ENCODE results near the gene NUP93.
A peak's percentile ranks its signal among the peaks of the same experiment; 100 is the strongest.
"Not testable (repeated sequence)": the region's sequence is repeated elsewhere in the genome, so short reads cannot be mapped to it uniquely, and the experiment has no call there.

The NUP93 gene

GRCh38 chr16:56807676-56808067, 77.7 kb downstream of the NUP93 start:
- intact Hi-C loops (cut with DNase I); DNase-seq: not testable (repeated sequence)

GRCh38 chr16:56810954-56811353, 81.0 kb downstream of the NUP93 start:
- intact Hi-C loops (cut with DNase I) = no loop called here
- no peak for DNase-seq

- DNase-seq; intact Hi-C loops (cut with DNase I): not testable (repeated sequence)
Measured at GRCh38 chr16:56811602-56812001, 81.7 kb downstream of the NUP93 start.

GRCh38 chr16:56812884-56813283, 83.0 kb downstream of the NUP93 start:
- DNase-seq = no peak
- intact Hi-C loops (cut with DNase I) = no loop called here

- intact Hi-C loops (cut with DNase I) = no loop called here
- DNase-seq = no peak
Measured at GRCh38 chr16:56814537-56815432, 84.9 kb downstream of the NUP93 start.

GRCh38 chr16:56815721-56816120, 85.8 kb downstream of the NUP93 start:
- intact Hi-C loops (cut with DNase I) = no loop called here

GRCh38 chr16:56817056-56817455, 87.1 kb downstream of the NUP93 start:
- intact Hi-C loops (cut with DNase I) = no loop called here
- no peak for DNase-seq

More at GRCh38 chr16:56815721-56816120, 85.8 kb downstream of the NUP93 start:
- peak in 3 of 10 donors; percentile 22 to 39 (median 27) for DNase-seq

GRCh38 chr16:56817938-56818337, 88.0 kb downstream of the NUP93 start:
- intact Hi-C loops (cut with DNase I) = no loop called here
- DNase-seq = no peak

GRCh38 chr16:56823081-56823733, 93.3 kb downstream of the NUP93 start:
- DNase-seq = no peak
- intact Hi-C loops (cut with DNase I) = no loop called here

- intact Hi-C loops (cut with DNase I) = no loop called here
- DNase-seq = peak in 4 of 10 donors; percentile 15 to 67 (median 30)
Measured at GRCh38 chr16:56824331-56824730, 94.4 kb downstream of the NUP93 start.

GRCh38 chr16:56824804-56825203, 94.9 kb downstream of the NUP93 start:
- no peak for DNase-seq
- intact Hi-C loops (cut with DNase I) = no loop called here

GRCh38 chr16:56825826-56826225, 95.9 kb downstream of the NUP93 start:
- intact Hi-C loops (cut with DNase I) = no loop called here
- no peak for DNase-seq

GRCh38 chr16:56828647-56829046, 98.7 kb downstream of the NUP93 start:
- DNase-seq = no peak
- intact Hi-C loops (cut with DNase I) = no loop called here

GRCh38 chr16:56830669-56831068, 100.7 kb downstream of the NUP93 start:
- intact Hi-C loops (cut with DNase I) = no loop called here
- DNase-seq = no peak

- DNase-seq = no peak
- intact Hi-C loops (cut with DNase I) = no loop called here
Measured at GRCh38 chr16:56832768-56833167, 102.8 kb downstream of the NUP93 start.

- DNase-seq = no peak
- intact Hi-C loops (cut with DNase I) = no loop called here
Measured at GRCh38 chr16:56833243-56833970, 103.5 kb downstream of the NUP93 start.

- no peak for DNase-seq
- intact Hi-C loops (cut with DNase I) = no loop called here
Measured at GRCh38 chr16:56835320-56835719, 105.4 kb downstream of the NUP93 start.

- no peak for DNase-seq
- intact Hi-C loops (cut with DNase I) = no loop called here
Measured at GRCh38 chr16:56836410-56837230, 106.7 kb downstream of the NUP93 start.

- intact Hi-C loops (cut with DNase I) = no loop called here
- no peak for DNase-seq
Measured at GRCh38 chr16:56838622-56839337, 108.9 kb downstream of the NUP93 start.

GRCh38 chr16:56841233-56841632, 111.3 kb downstream of the NUP93 start:
- intact Hi-C loops (cut with DNase I) = no loop called here
- no peak for DNase-seq
